Stimulated activated CD8-positive, alpha-beta memory T cell treated with anti-CD3 and anti-CD28 coated beads, Interleukin-12 subunit alpha, Interleukin-12 subunit beta, amount 100 ng/mL, for 24 hours (primary cell): ENCODE results near the gene ALDH9A1.
"Not testable (repeated sequence)": the region's sequence is repeated elsewhere in the genome, so short reads cannot be mapped to it uniquely, and the experiment has no call there.

Experiments
- DNase-seq: peaks from one replicate; pipeline ENCODE4 v3.0.0-alpha.2; 2020; ENCODE audit errors: extremely low read depth

ALDH9A1 gene

GRCh38 chr1:165686971-165687433 is 11.4 kb downstream of the ALDH9A1 start:
- no peak for DNase-seq

GRCh38 chr1:165686121-165686970 is 12.0 kb downstream of the ALDH9A1 start:
- DNase-seq: no peak

- no peak for DNase-seq
Measured at GRCh38 chr1:165683848-165684485, 14.4 kb downstream of the ALDH9A1 start.

- not testable (repeated sequence) for DNase-seq
Measured at GRCh38 chr1:165680773-165681172, 17.6 kb downstream of the ALDH9A1 start.

- DNase-seq: no peak
Measured at GRCh38 chr1:165680303-165680702, 18.1 kb downstream of the ALDH9A1 start.

GRCh38 chr1:165679282-165680036 is 18.9 kb downstream of the ALDH9A1 start:
- no peak for DNase-seq

GRCh38 chr1:165678509-165678908 is 19.9 kb downstream of the ALDH9A1 start:
- DNase-seq: no peak

- DNase-seq: no peak
Measured at GRCh38 chr1:165675794-165676193, 22.6 kb downstream of the ALDH9A1 start.

GRCh38 chr1:165674599-165674998 is 23.8 kb downstream of the ALDH9A1 start:
- DNase-seq: no peak

- no peak for DNase-seq
Measured at GRCh38 chr1:165671526-165671925, 26.8 kb downstream of the ALDH9A1 start.

- no peak for DNase-seq
Measured at GRCh38 chr1:165668184-165668583, 30.2 kb downstream of the ALDH9A1 start.

GRCh38 chr1:165666152-165666825 is 32.1 kb downstream of the ALDH9A1 start:
- DNase-seq: no peak

GRCh38 chr1:165662186-165662585 is 36.2 kb downstream of the ALDH9A1 start:
- DNase-seq: no peak

- DNase-seq: no peak
Measured at GRCh38 chr1:165661703-165662102, 36.7 kb downstream of the ALDH9A1 start.

GRCh38 chr1:165659581-165659895 is 38.8 kb downstream of the ALDH9A1 start:
- DNase-seq: no peak

GRCh38 chr1:165658766-165659580 is 39.4 kb downstream of the ALDH9A1 start:
- DNase-seq: not testable (repeated sequence)

GRCh38 chr1:165650981-165651625 is 47.3 kb downstream of the ALDH9A1 start:
- no peak for DNase-seq

- DNase-seq: no peak
Measured at GRCh38 chr1:165648919-165649572, 49.3 kb downstream of the ALDH9A1 start.

- no peak for DNase-seq
Measured at GRCh38 chr1:165647970-165648369, 50.4 kb downstream of the ALDH9A1 start.

GRCh38 chr1:165647517-165647916 is 50.8 kb downstream of the ALDH9A1 start:
- no peak for DNase-seq
